ENCODE measurements around the gene ZKSCAN4. TPM values are rescaled to one million over a fixed set of nuclear protein-coding genes. Genes with fewer than 3 reads are reported as not detected.
A peak's percentile ranks its signal among the peaks of the same experiment; 100 is the strongest.

The ZKSCAN4 gene
- total RNA-seq = 5.2 and 5.5 TPM in 2 replicates

DNA sequence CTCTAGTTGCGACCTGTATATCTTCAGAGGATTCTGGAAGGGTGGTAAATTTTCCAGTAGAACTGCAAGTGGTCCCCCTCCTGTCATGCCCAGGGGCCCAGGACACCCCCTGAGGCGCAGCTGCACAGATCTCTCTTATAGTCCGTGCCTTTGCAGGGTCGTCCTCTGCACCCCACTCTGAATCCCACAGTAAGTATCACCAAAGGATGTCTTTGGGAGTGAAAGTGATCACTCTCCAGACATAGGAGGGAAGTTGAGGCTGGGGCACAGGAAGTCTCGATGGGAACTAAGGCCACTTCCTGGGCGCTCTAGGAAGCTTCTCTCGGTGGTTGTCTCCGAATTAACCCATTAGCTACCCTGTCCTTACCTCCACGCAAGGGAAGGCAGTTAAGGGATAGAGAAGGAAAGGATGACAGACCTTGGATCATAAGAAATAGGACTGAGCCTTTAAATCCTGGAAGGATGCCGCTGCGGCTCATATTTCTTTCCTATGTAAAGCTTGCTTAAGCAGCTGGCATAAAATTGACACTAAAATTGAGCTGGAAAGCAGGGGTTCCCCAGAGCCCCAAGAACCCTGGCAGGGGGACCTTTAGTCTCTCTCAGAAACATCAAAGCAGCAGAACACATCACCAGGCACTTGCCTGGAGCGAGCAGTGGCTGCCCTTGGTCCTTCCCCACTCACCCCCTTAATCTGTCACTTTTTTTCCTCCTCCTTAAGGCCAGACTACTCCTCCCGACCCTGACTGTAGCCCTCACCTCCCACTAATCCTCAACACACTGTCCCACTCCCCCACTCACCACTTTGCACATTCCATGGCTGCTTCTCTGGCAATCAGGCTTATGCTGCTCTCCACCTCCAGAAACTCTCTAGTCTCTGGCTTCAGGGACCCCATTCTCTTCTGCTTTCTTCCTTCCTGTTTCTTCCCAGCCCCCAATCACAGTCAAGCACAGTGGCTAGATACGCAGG lies at the start of gene ZKSCAN4:
ZKSCAN4 (minus strand) TSS at position 261 of the 967 bp plus-strand sequence. CDS start 289 bp downstream, outside the sequence.
- TF ChIP-seq, protein P1, sequence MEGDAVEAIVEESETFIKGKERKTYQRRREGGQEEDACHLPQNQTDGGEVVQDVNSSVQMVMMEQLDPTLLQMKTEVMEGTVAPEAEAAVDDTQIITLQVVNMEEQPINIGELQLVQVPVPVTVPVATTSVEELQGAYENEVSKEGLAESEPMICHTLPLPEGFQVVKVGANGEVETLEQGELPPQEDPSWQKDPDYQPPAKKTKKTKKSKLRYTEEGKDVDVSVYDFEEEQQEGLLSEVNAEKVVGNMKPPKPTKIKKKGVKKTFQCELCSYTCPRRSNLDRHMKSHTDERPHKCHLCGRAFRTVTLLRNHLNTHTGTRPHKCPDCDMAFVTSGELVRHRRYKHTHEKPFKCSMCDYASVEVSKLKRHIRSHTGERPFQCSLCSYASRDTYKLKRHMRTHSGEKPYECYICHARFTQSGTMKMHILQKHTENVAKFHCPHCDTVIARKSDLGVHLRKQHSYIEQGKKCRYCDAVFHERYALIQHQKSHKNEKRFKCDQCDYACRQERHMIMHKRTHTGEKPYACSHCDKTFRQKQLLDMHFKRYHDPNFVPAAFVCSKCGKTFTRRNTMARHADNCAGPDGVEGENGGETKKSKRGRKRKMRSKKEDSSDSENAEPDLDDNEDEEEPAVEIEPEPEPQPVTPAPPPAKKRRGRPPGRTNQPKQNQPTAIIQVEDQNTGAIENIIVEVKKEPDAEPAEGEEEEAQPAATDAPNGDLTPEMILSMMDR (IDR thresholded peaks at IDR 0.05; ENCODE audit: insufficient read depth, low read depth, low read length) = no peak
- peak within 1 kb of the TSS; percentile 71 for H3K4me3 ChIP-seq (ENCODE audit: low read depth, low read length)
- DNase-seq (ENCODE audit: low read depth) = peak; percentile 90

DNA sequence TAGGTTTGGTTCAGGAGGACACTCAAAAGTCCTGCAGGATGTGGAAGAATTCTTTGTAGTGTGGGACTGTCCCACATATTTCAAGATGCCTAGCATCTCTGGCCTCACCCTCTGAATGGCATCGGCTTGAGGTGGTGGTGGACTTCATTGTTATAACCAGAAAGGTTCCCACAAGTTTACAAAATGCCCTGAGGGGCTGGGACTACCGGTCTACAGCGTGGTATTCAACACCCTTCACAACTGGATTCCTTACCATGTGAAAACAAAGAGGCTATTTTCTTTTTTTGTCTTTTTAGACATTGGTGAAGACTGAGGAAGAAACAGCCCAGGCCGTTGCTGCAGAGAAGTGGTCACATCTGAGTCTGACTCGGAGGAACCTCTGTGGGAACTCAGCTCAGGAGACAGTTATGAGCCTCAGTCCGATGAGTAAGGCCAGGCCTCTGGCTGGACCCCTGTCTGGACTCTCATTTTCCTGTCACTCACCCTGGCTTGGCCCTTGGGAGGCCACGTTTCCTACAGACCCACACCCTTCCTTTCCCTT lies 44.5 kb upstream of the ZKSCAN4 start:
- TF ChIP-seq, protein P1 (IDR thresholded peaks at IDR 0.05; ENCODE audit: insufficient read depth, low read depth, low read length) = no peak

DNA sequence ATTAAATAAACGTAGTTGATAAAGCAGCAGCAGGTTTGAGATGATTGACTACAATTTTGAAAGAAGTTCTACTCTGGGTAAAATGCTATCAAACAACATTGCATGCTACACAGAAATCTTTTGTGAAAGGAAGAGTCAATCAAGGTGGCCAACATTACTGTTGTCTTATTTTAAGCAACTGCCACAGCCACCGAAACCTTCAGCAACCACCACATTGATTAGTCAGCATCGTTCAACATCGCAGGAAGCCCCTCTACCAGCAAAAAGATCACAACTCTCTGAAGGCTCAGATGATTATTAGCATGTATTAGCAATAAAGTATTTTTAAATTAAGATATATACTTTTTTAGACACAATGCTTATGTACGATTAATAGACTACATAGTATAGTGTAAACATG lies 43.3 kb upstream of the ZKSCAN4 start:
- TF ChIP-seq, protein P1 (IDR thresholded peaks at IDR 0.05; ENCODE audit: insufficient read depth, low read depth, low read length) = no peak
- DNase-seq (ENCODE audit: low read depth) = no peak
- H3K4me3 ChIP-seq (ENCODE audit: low read depth, low read length) = no peak overlapping the region

More for the DNA sequence above, 44.5 kb upstream of the ZKSCAN4 start:
- no peak overlapping the region for H3K4me3 ChIP-seq (ENCODE audit: low read depth, low read length)
- no peak for DNase-seq (ENCODE audit: low read depth)

DNA sequence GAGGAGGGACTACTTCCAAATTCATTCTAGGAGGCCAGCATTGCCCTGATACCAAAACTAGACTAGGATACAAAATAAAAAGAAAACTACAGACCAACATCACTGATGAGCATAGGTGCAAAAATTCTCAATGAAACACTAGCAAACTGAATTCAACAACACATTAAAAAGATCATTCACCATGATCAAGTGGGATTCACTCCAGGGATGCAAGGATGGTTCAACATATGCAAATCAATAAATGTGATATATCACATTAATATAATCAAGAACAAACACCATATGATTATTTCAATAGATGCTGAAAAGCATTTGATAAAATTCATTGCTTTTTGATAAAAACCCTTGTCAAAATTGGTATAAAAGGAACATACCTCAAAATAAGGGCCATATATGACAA lies 39.5 kb upstream of the ZKSCAN4 start:
- TF ChIP-seq, protein P1 (IDR thresholded peaks at IDR 0.05; ENCODE audit: insufficient read depth, low read depth, low read length) = no peak
- DNase-seq (ENCODE audit: low read depth) = no peak
- no peak overlapping the region for H3K4me3 ChIP-seq (ENCODE audit: low read depth, low read length)

DNA sequence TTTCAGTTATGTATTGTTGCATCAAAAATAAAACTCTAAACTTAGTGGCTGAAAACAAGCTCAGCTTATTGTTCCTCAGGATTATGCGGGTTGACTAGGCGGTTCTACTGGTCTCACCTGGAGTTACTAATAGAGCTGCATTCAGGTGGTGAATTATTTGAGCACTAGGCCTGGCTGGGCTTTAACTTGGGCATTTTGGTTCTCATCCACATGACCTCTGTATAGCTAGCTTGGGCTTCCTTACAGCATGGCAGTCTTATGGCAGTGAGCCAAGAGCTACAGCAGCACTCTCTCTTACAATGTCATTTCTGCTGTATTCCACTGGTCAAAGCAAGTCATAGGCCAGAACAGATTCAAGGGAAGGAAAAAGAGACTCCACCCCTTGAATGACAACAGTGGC lies 30.9 kb upstream of the ZKSCAN4 start:
- no peak overlapping the region for H3K4me3 ChIP-seq (ENCODE audit: low read depth, low read length)
- TF ChIP-seq, protein P1 (IDR thresholded peaks at IDR 0.05; ENCODE audit: insufficient read depth, low read depth, low read length) = no peak
- no peak for DNase-seq (ENCODE audit: low read depth)

DNA sequence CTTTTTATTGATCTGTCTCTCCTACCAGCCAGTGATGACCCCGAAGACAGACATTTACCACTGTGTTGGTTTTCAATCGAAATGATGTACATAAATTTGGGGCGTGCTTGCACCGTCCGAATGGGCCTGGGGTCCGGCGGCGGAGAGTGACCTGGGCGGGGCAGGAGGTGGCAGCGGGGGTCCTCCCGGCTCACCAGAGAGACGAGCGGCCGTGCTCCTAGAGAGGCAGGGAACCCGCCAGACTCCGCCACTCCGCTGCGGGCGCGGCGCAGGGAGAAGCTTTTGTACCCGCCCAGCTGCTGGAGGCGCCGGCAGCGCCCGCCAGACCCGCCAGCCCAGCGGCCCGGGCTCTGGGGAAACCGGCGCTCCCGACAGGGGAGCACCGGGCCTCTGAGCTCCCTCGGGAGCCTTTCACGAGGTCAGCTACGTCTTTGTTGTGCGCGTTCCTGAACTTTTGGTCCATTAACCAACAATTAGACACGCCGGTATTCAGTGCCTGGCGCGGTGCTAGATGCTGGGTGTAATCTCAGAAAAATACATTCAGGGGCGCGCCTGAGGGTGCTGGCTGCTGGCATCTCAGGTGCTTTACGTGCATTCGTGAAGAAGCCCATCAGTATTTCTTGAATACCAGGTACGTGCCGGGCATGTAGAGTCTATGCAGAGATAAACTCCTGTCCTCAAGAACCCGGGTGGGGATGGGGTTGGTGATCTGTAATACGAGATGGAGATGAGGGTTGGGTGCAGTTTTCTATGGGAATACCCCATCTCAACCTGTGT lies 29.4 kb upstream of the ZKSCAN4 start, which contains the start of gene PGBD1:
PGBD1 (plus strand) TSS at position 285 of the 777 bp plus-strand sequence. CDS start 2,242 bp downstream, outside the sequence.
- peak; percentile 72 for DNase-seq (ENCODE audit: low read depth)
- TF ChIP-seq, protein P1 (IDR thresholded peaks at IDR 0.05; ENCODE audit: insufficient read depth, low read depth, low read length) = no peak
- peak within 1 kb of the TSS; percentile 80 for H3K4me3 ChIP-seq (ENCODE audit: low read depth, low read length)
